SKM-1 (cell line): ENCODE data around the gene AATF.

Experiments used
- DNase-seq: peaks from one replicate; lab custom pipeline; 2025; ENCODE audit not compliant: unreplicated experiment; lab: John Stamatoyannopoulos, UW

Gene AATF

GRCh38 chr17:37100231-37100630 is 151.5 kb downstream of the AATF start:
- no peak for DNase-seq

- DNase-seq = no peak
These were observed 152.6 kb downstream of the AATF start for GRCh38 chr17:37101306-37101705.

GRCh38 chr17:37103231-37103630 is 154.5 kb downstream of the AATF start:
- DNase-seq = no peak

- DNase-seq = no peak
These were observed 157.3 kb downstream of the AATF start for GRCh38 chr17:37106049-37106448.
